GM19035 (cell line): Measurements from ENCODE around the gene NBPF15.
"Not testable (repeated sequence)": the region's sequence is repeated elsewhere in the genome, so short reads cannot be mapped to it uniquely, and the experiment has no call there.

Experiments used
- ATAC-seq: cut with Tn5 transposase; IDR thresholded peaks from one replicate; pipeline ENCODE4 v1.9.1; 2021; ENCODE audit not compliant: unreplicated experiment

NBPF15 gene

GRCh38 chr1:144461136-144461759 is at the start of gene NBPF15:
NBPF15 (minus strand) TSS chr1:144461669; CDS start chr1:144440003, 21,666 bp downstream.
- peak; percentile 97 for ATAC-seq

DNA sequence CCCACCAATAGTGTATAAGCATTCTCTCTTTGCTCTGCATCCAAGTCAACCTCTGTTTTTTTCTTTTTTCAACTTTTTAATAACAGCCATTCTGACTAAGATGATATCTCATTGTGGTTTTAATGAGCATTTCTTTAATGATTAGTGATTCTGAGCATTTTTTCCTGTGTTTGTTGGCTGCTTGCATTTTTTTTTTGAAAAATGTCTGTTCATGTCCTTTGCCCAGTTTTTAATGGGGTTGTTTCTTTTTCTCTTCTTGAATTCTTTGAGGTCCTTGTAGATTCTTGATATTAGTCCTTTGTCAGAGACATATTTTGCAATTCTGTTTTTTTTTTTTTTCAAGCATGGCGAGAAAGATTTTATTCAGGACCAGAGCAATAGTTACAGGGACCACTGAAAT is 35.0 kb upstream of the NBPF15 start:
- ATAC-seq, result not testable (repeated sequence)

GRCh38 chr1:144494130-144494529 is 32.7 kb upstream of the NBPF15 start:
- not testable (repeated sequence) for ATAC-seq

DNA sequence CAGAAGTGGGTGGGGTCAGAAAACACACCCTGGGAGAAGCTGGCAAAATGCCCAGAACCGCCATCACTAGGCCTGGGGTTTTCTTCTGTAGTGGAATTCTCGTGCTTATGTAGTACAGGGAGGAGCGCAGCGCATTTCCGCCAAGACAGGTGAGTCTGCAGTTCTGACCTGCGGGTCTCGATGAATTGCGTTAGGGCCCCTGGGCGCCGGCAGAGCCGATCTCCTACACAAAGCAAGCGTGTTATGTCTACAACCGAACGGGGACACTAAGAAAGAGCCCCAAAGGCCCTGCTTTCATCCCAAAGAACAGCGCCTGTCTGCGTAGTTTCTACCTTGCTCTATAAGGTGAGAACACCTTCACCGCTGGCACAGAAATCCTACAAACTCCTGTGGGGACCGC is 28.9 kb upstream of the NBPF15 start:
- ATAC-seq, result not testable (repeated sequence)

DNA sequence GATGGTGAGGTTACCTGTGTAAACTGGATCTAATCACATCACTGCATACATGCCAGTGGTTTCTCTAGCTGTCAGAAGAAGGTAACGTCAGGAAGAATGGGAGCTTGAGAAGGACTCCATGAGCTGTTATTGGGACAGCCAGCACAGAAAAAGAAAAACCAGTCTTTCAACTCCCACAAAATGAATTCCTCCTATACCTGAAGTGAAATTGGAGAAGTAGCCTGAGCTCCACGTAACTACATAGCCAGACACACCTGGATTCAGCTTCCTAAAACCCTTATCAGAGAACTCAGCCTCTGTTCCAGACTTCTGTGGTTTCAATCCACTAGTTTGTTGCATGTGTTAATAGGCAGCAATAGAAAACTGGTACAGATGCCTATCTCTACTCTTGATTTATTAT is 25.5 kb upstream of the NBPF15 start:
- ATAC-seq, result not testable (repeated sequence)

DNA sequence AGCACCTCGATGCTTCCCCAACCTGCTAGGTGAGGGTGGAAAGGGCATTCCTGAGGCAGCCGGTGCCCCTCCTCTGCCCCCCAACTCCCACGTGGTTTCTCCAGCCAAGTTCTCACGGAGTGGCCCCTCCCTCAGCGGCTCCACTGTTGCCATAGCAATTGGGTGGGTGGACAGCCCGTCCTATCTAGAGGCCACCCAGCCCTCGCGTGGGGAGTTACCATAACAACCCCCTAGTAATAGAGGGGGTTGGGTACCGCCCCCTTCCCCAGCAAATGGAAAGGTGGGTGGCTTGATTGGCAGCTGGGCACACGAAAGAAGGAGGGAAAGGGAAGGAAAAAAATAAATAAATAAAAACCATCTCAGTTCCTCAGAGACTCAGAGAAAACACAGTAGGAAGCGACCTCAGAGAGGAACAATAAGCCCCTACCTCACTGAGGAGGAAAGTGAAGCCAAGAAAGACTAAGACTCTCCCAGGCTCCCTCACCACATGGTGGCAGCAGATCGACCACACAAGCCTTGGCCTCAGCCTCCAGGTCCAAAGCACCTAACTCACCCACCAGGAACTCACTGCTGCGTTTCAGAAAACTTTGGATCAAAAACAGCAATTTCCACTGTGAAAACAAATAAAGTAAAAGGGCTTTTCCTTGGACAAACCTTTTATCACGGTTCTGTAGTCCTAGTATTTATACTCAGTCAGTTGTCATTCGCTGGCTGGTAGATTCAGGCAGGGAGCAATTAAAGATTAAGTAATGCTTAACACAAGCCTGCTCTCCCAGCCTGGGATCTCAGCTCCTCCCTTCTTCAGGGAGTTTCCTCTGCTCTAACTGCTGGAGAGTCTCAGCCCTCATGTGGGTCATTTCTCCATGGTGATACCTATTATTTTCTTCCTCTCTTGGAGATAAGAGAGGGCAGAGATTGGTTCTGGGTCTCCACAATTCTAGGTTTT is 23.9 kb upstream of the NBPF15 start:
- ATAC-seq, result not testable (repeated sequence)

DNA sequence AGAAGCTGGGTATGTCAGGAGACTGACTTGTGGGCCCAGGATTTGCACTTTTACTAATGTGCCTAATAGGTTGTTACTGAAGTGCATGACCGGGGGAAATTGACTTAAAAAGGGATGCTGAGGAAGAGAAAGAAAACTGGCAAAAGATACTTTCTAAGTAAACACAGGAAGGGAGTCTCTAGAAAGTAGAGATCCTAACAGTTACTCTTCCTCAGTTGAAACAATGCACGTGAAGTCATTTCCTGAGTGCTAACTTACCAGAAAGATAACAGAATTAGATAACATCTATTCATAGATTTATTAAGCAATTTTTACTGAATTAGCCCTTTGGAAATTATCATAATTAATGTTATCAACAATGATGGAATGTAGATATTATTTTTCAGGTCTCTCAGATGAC is 12.4 kb upstream of the NBPF15 start:
- not testable (repeated sequence) for ATAC-seq

- not testable (repeated sequence) for ATAC-seq
Observed at GRCh38 chr1:144471434-144471833, 10.0 kb upstream of the NBPF15 start.

- peak; percentile 20 for ATAC-seq
Observed at GRCh38 chr1:144461778-144462177, 309 bp upstream of the NBPF15 start.

GRCh38 chr1:144460686-144461085 is 783 bp downstream of the NBPF15 start:
- ATAC-seq, result not testable (repeated sequence)

GRCh38 chr1:144442402-144442801 is 19.1 kb downstream of the NBPF15 start:
- ATAC-seq, result not testable (repeated sequence)

DNA sequence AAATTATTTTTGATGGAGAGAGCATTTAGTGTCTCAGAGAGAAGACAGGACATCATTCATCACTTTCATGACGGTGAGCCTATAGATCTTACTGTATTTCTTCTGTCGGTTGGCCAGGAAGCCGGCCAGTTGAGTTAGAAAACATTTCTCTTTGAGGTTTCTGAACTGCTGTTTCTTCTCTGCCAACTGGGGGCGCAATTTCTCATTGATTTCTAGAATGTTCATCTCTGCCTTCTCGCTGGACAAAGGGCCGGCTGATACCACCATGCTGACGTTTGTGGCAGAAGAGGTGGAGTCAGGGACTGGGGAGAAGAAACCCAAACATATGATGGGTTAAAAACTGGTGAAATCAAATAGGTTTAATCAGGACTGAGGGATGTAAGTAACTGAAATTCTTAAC is 21.7 kb downstream of the NBPF15 start:
- not testable (repeated sequence) for ATAC-seq

- not testable (repeated sequence) for ATAC-seq
Observed at GRCh38 chr1:144418891-144419694, 42.4 kb downstream of the NBPF15 start.

GRCh38 chr1:144413404-144414118 is 47.9 kb downstream of the NBPF15 start:
- not testable (repeated sequence) for ATAC-seq

- peak; percentile 92 for ATAC-seq
Observed at GRCh38 chr1:144412491-144413403, 48.7 kb downstream of the NBPF15 start.

DNA sequence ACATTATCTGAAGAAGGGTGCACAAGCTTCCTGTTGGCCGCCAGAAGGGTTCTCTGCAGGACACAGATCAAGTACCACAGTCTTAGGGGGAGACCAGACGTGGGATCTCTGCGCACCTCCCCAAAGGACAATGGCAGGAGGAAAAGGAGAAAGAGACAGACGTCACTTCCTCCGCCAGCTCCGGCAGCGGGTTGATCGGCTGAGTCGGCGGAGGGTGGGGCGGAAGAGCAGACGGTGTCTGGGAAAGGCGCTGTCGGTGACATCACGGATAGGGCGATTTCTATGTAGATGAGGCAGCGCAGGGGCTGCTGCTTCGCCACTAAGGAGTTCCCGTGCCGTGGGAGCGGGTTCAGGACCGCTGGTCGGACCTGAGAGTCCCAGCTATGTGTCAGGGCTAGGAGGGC is 49.4 kb downstream of the NBPF15 start:
- peak; percentile 55 for ATAC-seq

DNA sequence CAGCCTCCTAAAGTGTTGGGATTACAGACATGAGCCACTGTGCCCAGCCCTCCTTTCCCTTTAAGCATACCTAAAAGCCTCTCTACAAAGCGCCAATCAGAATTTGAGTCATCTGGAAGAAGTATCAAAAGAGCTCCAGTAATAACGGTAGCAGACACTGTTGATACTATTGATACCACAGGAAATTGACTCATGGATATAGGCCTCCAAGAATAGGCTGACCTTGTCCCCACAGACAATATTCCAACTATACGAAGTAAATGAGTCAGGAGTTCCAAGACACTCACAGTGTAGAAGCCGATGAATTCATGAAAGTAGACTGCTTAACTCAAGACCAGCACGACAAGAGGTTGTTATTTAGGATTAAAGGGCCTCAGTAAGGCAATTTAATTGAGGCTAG is 58.7 kb downstream of the NBPF15 start:
- not testable (repeated sequence) for ATAC-seq

DNA sequence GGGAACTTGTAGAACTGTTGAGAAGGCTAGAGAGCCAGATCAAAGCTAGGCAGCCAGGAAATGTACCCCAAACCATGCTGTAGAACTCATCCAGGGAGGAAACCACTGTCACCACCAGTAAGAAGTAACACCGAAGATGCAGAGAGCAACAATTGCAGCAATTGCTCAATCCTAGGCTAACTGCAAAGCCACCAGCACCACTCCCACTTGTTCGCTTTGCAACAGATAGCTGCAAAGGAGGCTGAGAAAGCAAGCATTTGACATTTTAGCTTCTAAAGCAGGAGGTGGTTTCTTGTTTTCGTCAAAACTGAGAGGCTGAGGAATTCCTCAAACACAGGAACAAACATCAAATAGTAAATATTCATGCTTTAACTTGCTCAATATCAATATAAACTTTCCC is 89.8 kb downstream of the NBPF15 start:
- not testable (repeated sequence) for ATAC-seq
